Breast epithelium (tissue), 3 donors: ENCODE measurements around the gene AHDC1.

ENCODE experiments used
- CTCF ChIP-seq, 3 donors: fragments of 450-650 bp; IDR thresholded peaks; one replicate each; pipeline ENCODE4 v1.5.1; 2016 to 2017; ENCODE audit warnings: antibody characterized with exemption in 3 of 3, mild to moderate bottlenecking in 3 of 3, moderate library complexity in 3 of 3
- POLR2A ChIP-seq: fragments of 450-650 bp; IDR thresholded peaks from one replicate; pipeline ENCODE4 v1.6.1; 2016; ENCODE audit warnings: antibody characterized with exemption, mild to moderate bottlenecking, moderate library complexity

- no peak for TF ChIP-seq CTCF (IDR thresholded peaks at IDR 0.05)
- no peak for TF ChIP-seq POLR2A
Measured at GRCh38 chr1:27555700-27556424, 48.1 kb downstream of the AHDC1 start.
